GM21528 (cell line): ENCODE results near the gene NTF3.

ENCODE experiments used
- ATAC-seq: cut with Tn5 transposase; IDR thresholded peaks from one replicate; pipeline ENCODE4 v1.9.1; 2021; ENCODE audit warnings: mild to moderate bottlenecking, moderate library complexity; ENCODE audit not compliant: unreplicated experiment, low FRiP score

The NTF3 gene

DNA sequence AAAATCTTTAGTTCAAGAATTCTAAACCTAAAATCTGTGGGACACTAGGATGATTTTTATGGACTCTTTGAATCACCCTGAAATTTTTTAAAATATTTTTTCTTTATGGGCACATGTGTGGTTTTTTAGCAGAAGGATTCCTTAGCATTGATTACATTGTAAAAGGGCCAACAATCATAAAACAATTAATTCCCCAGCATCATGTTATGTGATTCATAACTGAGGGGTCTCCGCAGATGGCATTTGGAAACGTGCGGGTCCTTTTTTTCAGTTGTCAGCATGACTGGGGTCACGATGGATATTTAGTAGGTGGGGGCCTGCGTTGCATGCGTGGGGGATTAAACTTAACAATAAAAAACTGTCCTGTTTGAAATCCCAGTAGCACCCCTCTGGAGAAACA is 52.5 kb downstream of the NTF3 start:
- no peak for ATAC-seq

DNA sequence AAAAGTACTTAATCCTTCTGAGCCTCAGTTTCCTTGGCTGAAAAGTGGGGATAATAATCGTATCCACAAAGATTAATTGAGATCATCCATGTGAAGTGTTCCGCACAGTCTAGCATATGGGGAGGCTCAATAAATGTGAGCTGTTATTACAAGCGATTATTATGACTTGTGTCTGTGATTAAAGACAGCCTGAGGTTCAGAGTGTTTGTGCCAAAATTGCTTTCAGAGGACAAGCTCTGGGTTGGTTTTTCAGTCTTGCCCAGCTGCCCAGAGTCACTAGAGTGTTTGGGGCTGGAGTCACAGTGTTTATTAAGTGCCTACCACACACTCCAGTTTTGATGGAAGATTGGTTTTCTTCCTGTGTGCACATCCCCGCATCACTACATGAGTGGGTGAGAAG is 53.5 kb downstream of the NTF3 start:
- ATAC-seq = no peak

DNA sequence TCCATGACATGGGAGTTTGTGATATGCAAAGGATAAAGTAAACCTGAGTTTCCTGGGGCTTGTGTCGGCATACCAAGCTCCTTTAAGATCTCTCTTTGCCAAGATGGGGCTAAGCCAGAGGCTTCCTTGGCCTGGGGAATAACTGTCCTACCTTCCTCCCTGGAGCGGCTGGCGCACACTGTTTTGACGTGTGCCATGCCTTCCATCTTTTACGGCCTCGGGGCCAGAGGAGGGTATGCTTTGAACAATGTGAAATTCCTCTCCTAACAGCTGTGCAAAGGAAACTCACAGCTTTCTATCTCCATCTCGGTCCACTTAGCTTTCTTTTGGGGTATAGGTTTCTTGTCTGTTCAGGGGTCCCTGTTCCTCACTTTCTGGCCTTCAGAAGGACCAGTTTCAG is 55.2 kb downstream of the NTF3 start:
- no peak for ATAC-seq

DNA sequence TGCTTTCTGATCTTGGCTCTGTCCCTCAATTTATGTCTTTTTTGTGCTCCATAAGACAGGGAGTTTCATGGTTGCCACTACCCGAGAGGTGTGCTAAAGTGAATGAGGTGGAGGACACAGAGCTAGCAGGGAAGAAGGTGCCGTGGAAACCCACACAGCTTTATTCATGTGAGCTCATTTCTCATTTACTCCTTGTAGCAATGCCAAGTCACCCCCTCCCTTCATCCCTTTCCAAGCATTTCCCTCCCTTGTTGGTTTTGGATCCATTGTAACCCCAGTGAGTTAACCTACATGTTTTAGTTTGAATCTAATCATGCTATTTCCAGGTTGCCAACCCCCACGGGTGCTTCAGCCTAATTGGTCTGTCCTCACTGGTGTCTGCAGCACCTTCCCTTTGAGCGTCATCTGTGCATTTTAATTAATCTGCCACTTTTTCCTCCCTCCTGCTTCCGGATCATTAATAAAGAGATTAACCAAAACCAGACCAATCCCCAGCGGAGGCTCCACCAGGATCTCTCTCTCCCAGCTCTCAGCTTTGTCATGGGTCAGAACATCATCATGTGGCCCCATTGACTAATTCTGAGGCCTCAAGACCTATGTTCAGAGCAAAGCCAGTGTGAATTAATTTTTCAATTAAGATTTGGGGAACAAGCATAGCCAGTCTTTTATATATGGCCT is 56.2 kb downstream of the NTF3 start:
- no peak for ATAC-seq

DNA sequence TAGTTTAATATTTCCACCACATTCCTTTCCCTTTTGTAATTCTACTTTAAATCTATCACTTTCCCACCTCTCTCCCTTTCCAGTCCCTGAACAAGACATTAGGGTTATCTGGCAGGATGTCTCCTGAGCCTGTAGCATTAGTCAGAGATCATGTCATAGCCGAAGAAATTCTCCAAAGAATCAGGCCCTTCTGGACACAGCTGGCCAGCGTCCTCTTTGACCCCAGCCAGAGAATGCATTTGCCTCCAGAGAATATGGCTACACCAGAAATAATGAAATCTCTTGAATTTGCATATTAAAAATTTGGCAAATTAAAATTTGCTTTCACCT is 56.7 kb downstream of the NTF3 start:
- ATAC-seq = no peak

DNA sequence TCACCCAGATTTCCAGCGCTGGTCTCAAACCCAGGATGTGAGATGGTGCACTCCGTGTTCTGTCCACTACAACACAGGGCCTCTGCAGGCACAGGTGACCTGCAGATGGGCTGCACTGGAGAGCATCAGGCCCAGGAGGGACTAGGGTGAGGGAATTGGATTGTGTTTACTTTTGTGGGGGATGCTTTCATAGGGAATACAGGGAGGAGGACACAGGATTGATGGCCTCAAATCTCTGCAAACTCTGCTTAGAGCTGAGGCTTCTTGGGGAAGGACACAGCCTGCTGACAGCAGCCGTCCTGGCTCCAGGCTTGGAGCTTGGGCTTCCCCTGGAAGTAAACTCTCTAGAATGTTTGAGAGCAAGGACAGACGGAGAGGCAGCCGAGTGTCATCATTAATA is 57.1 kb downstream of the NTF3 start:
- ATAC-seq = no peak

DNA sequence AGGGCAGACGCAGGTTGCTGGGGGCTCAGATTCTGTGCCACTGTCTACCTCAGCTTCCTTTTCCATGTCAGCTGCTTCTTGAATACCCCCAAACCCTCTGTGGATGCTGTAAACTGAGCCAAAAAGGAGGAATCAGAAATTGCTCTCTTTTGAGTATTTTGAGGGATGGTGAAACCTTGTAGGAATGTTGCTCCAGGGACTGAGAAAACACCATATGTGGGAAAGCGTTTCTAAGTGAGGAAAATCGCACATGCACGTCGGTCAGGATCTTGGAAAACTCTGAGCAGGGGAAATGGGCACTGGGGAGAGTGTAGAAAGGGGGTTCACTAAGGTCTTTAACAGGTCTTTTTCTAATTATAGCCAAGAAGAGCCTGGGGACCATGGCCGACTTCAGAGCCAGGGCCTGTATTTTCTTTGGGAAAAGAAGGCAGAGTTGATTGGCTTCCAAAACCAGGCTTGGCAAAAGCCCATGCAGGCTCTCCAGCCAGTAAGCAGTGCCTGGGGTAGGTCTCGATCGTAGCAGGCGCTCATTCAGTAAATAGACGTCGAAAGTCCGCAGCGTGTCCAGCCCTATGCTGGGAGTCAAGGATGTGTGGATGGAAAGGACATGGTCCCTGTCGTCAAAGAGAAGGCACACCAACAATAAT is 58.0 kb downstream of the NTF3 start:
- no peak for ATAC-seq

DNA sequence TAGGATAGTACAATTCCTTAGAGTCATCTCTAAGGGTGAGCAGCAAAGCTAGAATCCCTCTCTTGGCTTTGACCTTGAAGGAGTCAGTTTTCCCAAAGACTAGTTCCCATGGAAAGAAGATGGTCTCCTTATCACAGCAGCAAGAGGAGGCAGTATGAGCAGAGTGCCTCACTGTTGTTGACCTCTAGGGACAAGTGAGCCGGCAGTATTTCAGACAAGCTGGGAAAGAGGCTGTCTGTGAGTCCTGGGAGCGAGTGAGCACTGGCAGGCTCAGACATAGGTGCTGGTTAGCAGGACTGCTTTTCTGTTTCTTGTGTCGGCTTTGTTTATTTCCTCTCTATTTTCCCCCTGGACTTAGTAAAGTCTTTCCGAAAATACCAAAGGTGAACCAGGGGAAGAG is 60.7 kb downstream of the NTF3 start:
- ATAC-seq = no peak

DNA sequence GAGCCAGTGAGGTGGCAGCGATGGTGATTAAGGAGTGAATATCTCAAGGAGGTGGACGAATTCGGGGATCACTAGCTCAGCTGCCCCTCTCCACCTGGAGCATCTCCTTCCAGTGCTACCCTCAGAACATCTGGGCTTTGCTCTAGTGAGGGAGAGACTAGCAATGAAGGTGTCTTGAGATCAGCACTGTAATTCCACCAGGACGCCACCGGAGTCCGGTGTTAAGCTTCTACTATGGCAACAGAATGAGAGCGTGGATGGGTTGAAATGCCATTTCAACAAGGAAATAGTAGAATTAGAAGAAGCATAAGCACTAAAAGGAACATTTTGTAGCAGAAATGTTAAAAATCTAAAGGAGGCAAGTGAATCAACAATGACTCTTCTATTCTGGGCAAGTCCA is 61.1 kb downstream of the NTF3 start:
- ATAC-seq = no peak

DNA sequence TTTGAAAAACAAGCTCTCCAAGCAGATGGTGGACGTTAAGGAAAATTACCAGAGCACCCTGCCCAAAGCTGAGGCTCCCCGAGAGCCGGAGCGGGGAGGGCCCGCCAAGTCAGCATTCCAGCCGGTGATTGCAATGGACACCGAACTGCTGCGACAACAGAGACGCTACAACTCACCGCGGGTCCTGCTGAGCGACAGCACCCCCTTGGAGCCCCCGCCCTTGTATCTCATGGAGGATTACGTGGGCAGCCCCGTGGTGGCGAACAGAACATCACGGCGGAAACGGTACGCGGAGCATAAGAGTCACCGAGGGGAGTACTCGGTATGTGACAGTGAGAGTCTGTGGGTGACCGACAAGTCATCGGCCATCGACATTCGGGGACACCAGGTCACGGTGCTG is 62.4 kb downstream of the NTF3 start:
- no peak for ATAC-seq

DNA sequence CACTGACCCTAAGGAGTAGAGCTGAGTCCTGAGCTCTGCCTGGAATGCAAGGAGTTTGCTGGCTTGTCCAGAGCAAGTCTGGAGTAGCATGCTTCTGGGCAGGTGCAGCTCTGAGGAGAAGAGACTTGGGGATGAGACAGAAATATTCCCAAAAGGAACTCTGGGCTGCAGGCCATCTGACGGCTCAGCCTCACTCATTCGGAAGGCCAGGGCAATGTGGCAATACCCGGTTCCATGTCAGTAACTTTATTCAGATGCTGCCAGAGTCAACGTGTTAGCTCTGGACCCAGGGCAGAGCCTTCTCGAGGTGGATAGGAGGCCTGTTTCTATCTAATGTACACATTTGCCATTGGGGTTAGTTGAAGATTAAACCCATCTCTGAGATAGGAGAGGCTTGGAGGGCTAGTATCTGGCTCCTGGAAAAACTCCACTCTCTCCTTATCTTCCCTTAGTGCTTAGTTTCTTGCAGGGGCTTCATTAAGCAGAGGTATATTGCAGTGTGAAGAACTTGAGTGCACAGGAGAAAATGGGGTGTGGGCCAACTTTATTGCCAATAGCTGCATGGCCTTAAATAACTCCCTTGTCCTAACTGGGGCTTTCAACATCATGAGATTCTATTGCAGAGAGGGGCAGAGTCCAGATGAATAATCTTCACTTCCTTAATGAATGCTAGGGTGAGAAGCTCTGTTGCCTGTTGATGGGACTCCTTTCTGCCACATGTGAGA is 65.6 kb downstream of the NTF3 start:
- no peak for ATAC-seq

DNA sequence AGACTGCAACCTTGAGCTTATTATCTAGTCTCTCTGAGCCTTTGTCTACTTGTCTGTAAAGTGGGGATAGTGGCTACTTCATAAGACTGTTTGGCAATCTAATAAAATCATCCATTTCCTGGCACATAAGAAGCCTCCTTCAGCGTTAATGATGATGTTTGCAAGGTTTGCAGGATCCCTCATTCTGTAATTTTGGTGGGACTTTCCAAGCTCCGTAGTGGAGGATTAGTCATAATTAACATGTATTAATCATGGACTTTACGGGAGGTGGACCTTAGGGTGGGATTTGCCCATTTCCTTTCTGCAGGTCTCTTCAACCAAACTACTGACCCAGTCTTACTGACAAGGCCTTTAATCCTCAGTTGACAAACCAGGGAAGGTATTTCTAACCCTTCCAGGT is 66.2 kb downstream of the NTF3 start:
- ATAC-seq = no peak

DNA sequence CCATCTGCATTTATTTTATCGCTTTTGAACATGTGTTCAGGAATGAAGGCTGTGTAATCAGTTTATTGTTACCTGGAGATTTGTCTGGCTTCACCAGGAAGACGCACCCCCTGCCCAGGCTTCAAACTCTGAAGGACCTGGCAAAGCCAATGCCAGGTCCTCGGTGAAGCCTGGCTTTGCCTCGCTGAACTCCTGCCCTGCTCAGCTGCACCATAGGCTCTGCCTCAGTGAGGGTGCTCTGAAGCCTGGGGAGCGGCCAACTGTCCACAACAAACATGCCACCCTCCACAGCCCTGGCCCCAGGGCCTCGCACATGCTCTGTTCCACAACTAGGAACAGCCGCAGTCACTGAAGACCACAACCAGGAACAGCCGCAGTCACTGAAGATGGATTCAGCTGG is 66.9 kb downstream of the NTF3 start:
- ATAC-seq = no peak

DNA sequence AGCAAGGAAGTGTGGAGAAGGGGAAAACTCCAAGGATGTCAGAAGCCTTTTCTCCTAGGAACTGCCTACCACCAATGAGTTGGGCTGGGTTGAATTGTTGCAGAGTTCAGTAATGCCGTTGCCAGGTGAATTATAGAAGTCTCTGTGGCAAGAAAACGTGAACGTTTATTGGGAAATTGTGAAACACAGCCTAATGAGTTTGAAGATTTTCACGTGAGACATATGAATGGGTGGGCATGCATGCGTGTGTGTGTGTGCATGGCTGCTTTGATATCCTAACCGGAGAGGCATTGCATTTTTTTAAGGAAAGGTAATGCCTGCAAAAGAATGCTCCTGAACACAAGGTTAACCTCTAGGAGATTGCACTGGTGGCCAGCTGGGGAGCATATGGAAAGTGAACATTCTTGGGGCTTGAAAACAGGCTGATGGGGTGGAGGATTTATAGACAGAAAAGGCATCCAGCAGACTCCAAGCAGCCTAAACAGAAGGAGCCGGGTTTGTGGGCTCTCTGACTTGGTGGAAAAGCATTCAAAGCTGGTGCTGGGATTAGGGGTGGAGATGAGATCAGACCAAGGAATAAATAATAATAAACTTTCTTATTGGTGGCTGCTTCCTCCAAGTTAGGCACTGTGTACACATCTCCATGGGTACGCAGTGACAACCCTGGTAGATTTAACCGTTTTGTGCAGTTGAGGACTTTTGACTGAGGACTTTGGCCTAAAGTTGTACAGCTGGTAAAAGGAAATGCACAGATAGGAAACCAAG is 67.8 kb downstream of the NTF3 start:
- ATAC-seq = no peak

DNA sequence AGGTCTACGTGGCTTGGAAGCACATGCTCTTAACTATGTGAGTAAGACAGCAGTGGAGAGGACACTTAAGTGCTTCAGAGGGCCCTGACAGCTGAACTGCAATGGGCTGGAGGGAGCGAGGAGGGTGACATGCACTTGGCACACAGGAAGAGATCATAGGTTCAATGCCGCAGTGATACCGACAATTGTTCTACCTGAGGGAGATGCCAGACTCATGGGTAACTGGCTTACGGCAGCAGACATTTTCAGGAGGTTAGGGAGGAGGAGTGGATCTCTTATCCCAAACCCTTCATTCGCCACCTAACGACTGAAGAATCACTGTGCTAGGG is 68.4 kb downstream of the NTF3 start:
- no peak for ATAC-seq

DNA sequence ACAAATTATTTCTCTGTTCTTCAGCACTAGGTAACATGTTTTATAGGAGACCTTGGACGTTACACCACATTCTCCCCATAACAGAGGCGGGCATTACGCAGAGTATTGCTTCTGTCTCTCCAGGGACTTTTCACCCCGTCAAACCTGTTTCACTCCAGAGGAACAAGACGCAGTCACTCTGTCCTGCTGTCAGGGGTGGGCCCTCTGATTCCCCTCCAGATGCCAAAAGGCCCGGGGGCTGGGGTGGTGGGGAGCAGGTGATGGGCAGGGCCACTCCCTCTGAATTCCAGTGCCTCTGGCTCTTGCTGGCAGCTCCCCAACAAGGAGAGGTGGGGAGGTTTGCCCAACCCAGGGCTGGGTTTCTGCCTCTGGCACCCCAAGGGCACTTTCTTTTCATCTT is 71.9 kb downstream of the NTF3 start:
- no peak for ATAC-seq

DNA sequence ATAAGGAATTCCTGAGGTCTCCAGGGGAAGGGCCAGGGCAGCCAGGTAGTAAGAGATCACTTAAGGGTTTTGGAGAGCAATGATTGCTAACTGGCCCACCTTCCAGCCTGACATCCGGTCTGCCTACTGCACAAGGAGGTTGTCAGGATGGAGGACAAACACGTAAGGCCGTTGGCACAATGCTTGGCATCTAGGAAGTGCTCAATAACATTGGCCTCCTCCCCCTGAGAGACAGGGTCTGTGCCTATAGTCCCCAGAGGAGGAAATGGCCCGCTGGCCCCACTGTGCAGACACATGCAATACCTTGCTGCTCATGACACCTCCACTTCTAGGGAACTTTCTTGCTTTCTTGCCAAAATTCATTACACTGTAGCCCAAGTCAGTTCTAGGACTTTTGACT is 73.2 kb downstream of the NTF3 start:
- no peak for ATAC-seq

DNA sequence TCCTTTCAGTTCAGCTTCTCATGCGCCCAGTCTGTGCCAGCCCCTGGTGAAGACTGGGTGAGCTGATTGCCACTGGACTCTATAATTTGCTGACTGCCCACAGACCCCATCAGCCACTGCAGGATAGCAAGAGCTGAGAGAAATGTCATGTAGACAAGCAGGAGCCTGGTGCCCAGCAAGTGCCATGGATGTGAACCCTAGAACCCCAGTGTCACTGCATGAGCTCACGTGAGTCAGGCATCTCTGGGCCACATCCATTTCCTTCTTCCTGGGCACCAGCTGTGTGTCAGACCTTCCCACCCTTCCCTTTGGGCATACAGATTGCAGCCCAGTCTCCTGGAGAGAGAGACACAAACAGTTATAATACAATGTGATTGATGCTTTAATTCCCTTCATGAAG is 73.8 kb downstream of the NTF3 start:
- ATAC-seq = no peak

DNA sequence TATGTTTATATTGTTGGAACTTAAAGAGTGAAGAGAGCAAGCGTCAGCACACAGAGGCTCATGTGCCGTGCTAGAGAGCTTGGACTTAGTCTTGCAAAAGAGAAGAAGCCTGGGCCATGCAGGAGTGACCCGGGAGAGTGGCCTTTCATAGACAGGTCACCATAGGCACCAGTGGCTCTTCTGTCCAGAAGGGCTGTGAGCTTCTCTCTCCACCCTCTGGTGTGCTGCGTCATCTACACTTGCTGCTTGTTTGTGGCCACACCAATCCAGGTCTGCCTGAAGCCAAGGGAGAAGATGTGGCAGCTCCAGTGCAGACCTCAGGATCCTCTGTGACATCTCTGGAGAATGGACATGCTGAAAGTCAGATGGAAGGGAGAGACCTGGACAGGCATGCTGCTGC is 74.4 kb downstream of the NTF3 start:
- ATAC-seq = no peak

DNA sequence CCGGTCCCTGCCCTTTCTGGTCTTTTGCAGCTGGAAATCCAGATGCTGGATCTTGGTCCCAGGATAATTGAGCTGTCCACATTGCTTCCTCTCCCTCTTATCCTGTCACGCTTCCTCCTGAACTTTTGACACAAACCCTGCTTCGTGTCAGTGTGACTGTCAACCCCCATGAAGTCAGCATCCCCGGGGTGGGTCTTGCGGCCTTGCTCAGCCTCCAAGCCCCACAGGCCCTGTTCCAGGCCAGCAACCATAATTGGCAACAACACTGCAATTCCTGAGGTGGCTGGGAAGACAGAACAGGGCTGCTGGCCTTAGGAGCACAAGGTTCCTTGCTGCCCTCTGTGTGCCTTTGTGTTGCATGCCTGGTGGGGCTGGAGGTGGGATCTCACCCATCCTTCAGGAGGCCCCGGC is 74.9 kb downstream of the NTF3 start:
- ATAC-seq = no peak

DNA sequence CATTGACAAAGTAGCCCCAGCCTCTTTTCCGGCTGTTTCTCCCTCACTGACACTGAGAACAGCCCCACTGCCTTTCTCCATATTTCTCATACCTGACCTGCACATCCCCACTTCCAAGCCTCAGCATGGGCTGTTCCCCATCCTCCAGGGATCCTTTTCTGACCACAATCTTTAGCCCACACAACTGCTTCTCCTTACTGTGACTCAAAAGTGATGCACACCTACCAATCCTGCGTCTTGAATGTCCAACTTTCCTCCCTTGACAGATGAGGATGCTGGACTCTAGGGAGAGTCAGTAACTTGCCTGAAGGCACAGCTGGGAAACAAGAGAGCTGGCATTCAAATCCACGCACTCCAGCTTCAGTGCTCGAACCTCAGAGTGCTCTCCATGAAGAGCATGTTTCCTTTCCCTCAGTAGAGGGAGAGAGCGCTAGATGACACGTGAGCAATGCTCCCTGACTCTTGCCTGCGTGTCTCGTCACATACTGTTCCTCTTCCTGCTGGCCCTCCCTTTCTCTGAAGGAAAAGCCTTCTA is 75.6 kb downstream of the NTF3 start:
- no peak for ATAC-seq
